Fibroblast of lung (primary cell): ENCODE measurements around the gene SCAPER.

Source experiments
- CTCF ChIP-seq, 2 donors: IDR thresholded peaks in 1 of 2; conservative IDR thresholded peaks in 1 of 2; 1 replicate in 1 of 2; 2 replicates in 1 of 2; pipeline ENCODE4 v1.5.1; 2011 to 2012; ENCODE audit warnings: low read length in 2 of 2, control low read depth in 1 of 2, inconsistent platforms in 1 of 2, low read depth in 1 of 2, mild to moderate bottlenecking in 1 of 2
- EZH2 ChIP-seq: IDR thresholded peaks from 2 replicates; pipeline ENCODE4 v1.5.1; 2012; ENCODE audit warnings: low read length, control low read depth, mild to moderate bottlenecking; ENCODE audit errors: missing control alignments

- TF ChIP-seq CTCF (conservative IDR thresholded peaks at IDR 0.05 in 1 of 2, IDR thresholded peaks at IDR 0.05 in 1 of 2; ENCODE audit: low read depth in 1 of 2, low read length in 2 of 2) (no peak), EZH2 (no peak)
Observed at GRCh38 chr15:76823303-76823702, 81.8 kb downstream of the SCAPER start.
